Measurements from ENCODE around the gene ATP6V1C2. TPM values are rescaled to one million over a fixed set of nuclear protein-coding genes. Genes with fewer than 3 reads are reported as not detected.
"Not testable (repeated sequence)": the region's sequence is repeated elsewhere in the genome, so short reads cannot be mapped to it uniquely, and the experiment has no call there.

The ATP6V1C2 gene
- total and polyA plus RNA-seq, 4 donors: 0.55 to 2.5 (median 1.0) TPM

DNA sequence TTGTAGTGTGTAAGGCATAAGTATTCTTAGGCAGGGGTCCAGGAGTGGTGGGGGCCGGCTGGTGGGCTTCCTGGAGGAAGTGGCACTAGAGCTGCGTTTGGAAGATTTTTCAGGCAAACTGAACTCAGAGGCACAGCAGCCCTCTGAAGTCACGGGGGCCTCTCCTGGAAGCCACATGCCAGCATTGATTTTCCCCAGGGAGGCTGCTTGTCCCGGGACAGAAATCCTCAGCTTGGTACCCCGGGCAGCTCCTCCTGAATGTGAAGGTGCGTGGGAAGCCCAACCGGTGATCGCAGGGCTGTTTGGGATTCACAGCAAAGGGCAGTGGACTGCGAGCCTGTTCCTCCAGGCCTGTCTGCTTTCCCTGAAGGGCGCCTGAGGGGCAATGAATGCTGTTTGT lies 92.7 kb downstream of the ATP6V1C2 start:
- H3K9ac ChIP-seq (ENCODE audit: insufficient read depth in 1 of 2, low read length in 2 of 2): no peak overlapping the region
- peaks cover 0 to 30% (median 4%) of the 10 kb centered on the region in 5 donors for H3K4me1 ChIP-seq (ENCODE audit: control insufficient read depth in 5 of 5, insufficient read depth in 5 of 5, low read length in 5 of 5)
- H3K27me3 ChIP-seq (ENCODE audit: control insufficient read depth in 3 of 3, insufficient read depth in 3 of 3, low read length in 2 of 3): no peaks in the 10 kb centered on the region
- H3K36me3 ChIP-seq (ENCODE audit: control insufficient read depth in 4 of 4, insufficient read depth in 4 of 4, low read length in 4 of 4): no peaks in the 10 kb centered on the region
- ATAC-seq (ENCODE audit: insufficient read depth, low FRiP score): no peak
- TF ChIP-seq, protein P1, sequence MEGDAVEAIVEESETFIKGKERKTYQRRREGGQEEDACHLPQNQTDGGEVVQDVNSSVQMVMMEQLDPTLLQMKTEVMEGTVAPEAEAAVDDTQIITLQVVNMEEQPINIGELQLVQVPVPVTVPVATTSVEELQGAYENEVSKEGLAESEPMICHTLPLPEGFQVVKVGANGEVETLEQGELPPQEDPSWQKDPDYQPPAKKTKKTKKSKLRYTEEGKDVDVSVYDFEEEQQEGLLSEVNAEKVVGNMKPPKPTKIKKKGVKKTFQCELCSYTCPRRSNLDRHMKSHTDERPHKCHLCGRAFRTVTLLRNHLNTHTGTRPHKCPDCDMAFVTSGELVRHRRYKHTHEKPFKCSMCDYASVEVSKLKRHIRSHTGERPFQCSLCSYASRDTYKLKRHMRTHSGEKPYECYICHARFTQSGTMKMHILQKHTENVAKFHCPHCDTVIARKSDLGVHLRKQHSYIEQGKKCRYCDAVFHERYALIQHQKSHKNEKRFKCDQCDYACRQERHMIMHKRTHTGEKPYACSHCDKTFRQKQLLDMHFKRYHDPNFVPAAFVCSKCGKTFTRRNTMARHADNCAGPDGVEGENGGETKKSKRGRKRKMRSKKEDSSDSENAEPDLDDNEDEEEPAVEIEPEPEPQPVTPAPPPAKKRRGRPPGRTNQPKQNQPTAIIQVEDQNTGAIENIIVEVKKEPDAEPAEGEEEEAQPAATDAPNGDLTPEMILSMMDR (IDR thresholded peaks at IDR 0.05; ENCODE audit: control extremely low read depth, extremely low read depth): no peak
- WGBS, 2 donors: 71 to 80% methylated on average over 10 of the region's 10 CpGs
- no peak overlapping the region for H3K27ac ChIP-seq (ENCODE audit: low read depth in 1 of 2, low read length in 1 of 2)
- H3K9me3 ChIP-seq (ENCODE audit: control insufficient read depth in 4 of 4, insufficient read depth in 3 of 4, low read length in 3 of 4): no peaks in the 10 kb centered on the region
- H3K4me3 ChIP-seq: no peak overlapping the region
- DNase-seq: no peak

- 75 to 84% methylated on average over 16 of the region's 16 CpGs for WGBS, 2 donors
Observed at GRCh38 chr2:10814571-10815331, 93.3 kb downstream of the ATP6V1C2 start.

DNA sequence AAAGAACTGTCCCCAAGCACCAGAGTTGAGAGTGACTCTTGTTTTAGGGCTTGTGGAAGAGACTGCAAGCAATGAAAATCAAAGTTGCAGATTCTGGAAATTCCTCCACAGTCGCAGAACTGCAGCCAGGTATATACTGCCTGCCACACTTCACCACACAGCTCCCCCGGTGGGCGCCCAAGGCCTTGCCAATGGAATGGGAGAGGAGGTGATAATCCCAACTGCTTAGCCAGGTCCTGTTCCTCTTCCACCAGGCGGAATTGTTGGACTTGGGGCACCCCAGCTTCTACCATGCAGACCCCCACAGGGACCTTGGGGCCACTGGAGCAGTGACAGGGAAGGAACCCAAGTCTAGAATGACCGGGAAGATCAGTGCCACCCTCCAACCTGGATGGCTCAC lies 96.0 kb downstream of the ATP6V1C2 start:
- Histone ChIP-seq H3K9ac (ENCODE audit: insufficient read depth in 1 of 2, low read length in 2 of 2) (no peak overlapping the region), H3K27ac (ENCODE audit: low read depth in 1 of 2, low read length in 1 of 2) (no peak overlapping the region), H3K4me3 (no peak overlapping the region), H3K9me3 (ENCODE audit: control insufficient read depth in 4 of 4, insufficient read depth in 3 of 4, low read length in 3 of 4) (peaks cover 0 to 1% (median 0%) of the 10 kb centered on the region in 4 donors), H3K4me1 (ENCODE audit: control insufficient read depth in 5 of 5, insufficient read depth in 5 of 5, low read length in 5 of 5) (peaks cover 0 to 10% (median 0%) of the 10 kb centered on the region in 5 donors), H3K36me3 (ENCODE audit: control insufficient read depth in 4 of 4, insufficient read depth in 4 of 4, low read length in 4 of 4) (no peaks in the 10 kb centered on the region), H3K27me3 (ENCODE audit: control insufficient read depth in 3 of 3, insufficient read depth in 3 of 3, low read length in 2 of 3) (peaks cover 0 to 2% (median 0%) of the 10 kb centered on the region in 3 donors)
- ATAC-seq (ENCODE audit: insufficient read depth, low FRiP score) (no peak), DNase-seq (no peak)
- 62 to 66% methylated on average over 5 of the region's 5 CpGs for WGBS, 2 donors
- TF ChIP-seq, protein P1 (IDR thresholded peaks at IDR 0.05; ENCODE audit: control extremely low read depth, extremely low read depth): no peak

More at GRCh38 chr2:10814571-10815331, 93.3 kb downstream of the ATP6V1C2 start:
- H3K27ac ChIP-seq (ENCODE audit: low read depth in 1 of 2, low read length in 1 of 2): no peak overlapping the region
- peak in 2 of 3 donors; percentile 18 to 28 for DNase-seq
- no peak overlapping the region for H3K4me3 ChIP-seq
- no peaks in the 10 kb centered on the region for H3K9me3 ChIP-seq (ENCODE audit: control insufficient read depth in 4 of 4, insufficient read depth in 3 of 4, low read length in 3 of 4)
- TF ChIP-seq, protein P1 (IDR thresholded peaks at IDR 0.05; ENCODE audit: control extremely low read depth, extremely low read depth): no peak
- peaks cover 0 to 30% (median 4%) of the 10 kb centered on the region in 5 donors for H3K4me1 ChIP-seq (ENCODE audit: control insufficient read depth in 5 of 5, insufficient read depth in 5 of 5, low read length in 5 of 5)
- H3K9ac ChIP-seq (ENCODE audit: insufficient read depth in 1 of 2, low read length in 2 of 2): no peak overlapping the region
- H3K27me3 ChIP-seq (ENCODE audit: control insufficient read depth in 3 of 3, insufficient read depth in 3 of 3, low read length in 2 of 3): no peaks in the 10 kb centered on the region
- no peaks in the 10 kb centered on the region for H3K36me3 ChIP-seq (ENCODE audit: control insufficient read depth in 4 of 4, insufficient read depth in 4 of 4, low read length in 4 of 4)
- no peak for ATAC-seq (ENCODE audit: insufficient read depth, low FRiP score)

- WGBS, 2 donors: 97 to 98% methylated on average over 3 of the region's 3 CpGs
- not testable (repeated sequence) for DNase-seq; ATAC-seq (ENCODE audit: insufficient read depth, low FRiP score); H3K27me3 ChIP-seq (ENCODE audit: control insufficient read depth in 3 of 3, insufficient read depth in 3 of 3, low read length in 2 of 3); H3K27ac ChIP-seq (ENCODE audit: low read depth in 1 of 2, low read length in 1 of 2); H3K4me1 ChIP-seq (ENCODE audit: control insufficient read depth in 5 of 5, insufficient read depth in 5 of 5, low read length in 5 of 5); H3K9me3 ChIP-seq (ENCODE audit: control insufficient read depth in 4 of 4, insufficient read depth in 3 of 4, low read length in 3 of 4); H3K36me3 ChIP-seq (ENCODE audit: control insufficient read depth in 4 of 4, insufficient read depth in 4 of 4, low read length in 4 of 4); H3K4me3 ChIP-seq; H3K9ac ChIP-seq (ENCODE audit: insufficient read depth in 1 of 2, low read length in 2 of 2)
Observed at GRCh38 chr2:10818305-10818704, 96.9 kb downstream of the ATP6V1C2 start.
